BE2C (cell line): Measurements from ENCODE around the gene MLLT10.

ENCODE experiments used
- DNase-seq: peaks from one replicate; pipeline ENCODE4 v3.0.0-alpha.2; 2020
- H3K27me3 ChIP-seq: fragments of 250-450 bp; sonication (Bioruptor Pico); 2 replicates; pipeline ENCODE4 v1.5.1; 2020; ENCODE audit warnings: mild to moderate bottlenecking
- H3K36me3 ChIP-seq: fragments of 250-450 bp; sonication (Bioruptor Pico); 2 replicates; pipeline ENCODE4 v1.5.1; 2020; ENCODE audit warnings: mild to moderate bottlenecking
- H3K4me1 ChIP-seq: fragments of 250-450 bp; sonication (Bioruptor Pico); 2 replicates; pipeline ENCODE4 v1.5.1; 2020
- H3K4me3 ChIP-seq: 2 replicates; pipeline ENCODE4 v1.5.1; 2011; ENCODE audit warnings: low read depth, low read length
- H3K9me3 ChIP-seq: fragments of 250-450 bp; sonication (Bioruptor Pico); 2 replicates; pipeline ENCODE4 v1.5.1; 2020
- TF ChIP-seq, protein P1 (sequence below): IDR thresholded peaks from 2 replicates; pipeline ENCODE4 v1.5.1; 2012; ENCODE audit warnings: mild to moderate bottlenecking, low read depth, low read length

MLLT10 gene

DNA sequence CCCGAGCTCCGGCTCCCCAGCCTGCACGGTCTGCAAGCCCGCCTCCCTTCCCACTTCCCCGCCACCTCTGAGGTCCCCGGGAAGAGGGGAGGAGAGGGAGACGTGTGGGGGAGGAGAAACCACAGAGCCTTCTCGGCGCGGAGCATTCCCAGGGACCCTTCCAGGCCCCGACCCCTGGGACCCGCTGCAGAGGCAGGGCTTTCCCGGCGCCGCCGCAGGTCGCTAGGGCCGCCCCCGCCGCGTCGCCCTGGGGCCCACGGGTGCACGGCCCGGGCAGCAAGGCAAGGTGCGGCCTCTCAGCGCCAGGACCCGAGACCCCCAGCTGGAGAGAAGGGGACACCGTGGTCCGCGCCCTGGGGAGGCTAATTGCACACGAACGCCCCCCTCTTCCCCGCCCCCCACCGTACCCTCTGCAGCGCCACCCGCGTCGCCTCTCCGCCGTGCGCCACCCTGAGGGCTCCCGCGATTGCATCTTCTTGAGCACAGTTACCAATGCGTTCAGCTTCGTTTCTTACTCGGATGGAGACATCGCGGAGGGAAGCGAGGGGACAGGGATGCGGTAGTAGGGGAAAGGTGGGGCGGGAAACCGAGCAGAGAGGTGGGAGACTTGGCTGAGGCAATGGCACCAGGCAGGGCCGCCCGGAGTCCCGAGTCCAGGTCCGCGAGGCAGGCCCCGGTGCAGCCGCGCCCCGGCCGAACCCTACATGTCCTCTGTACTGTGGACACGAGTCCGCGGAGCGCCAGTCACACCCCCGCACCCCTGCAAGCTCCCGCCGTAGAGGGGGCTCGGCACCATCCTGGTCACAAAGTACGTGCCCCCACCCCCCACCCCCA, 37.5 kb upstream of the MLLT10 start:
- H3K4me3 ChIP-seq, result peak overlapping the region; percentile 79
- peak; percentile 71 for DNase-seq
- no peaks in the 10 kb centered on the region for H3K4me1 ChIP-seq
- H3K27me3 ChIP-seq, result no peaks in the 10 kb centered on the region
- H3K9me3 ChIP-seq, result no peaks in the 10 kb centered on the region
- TF ChIP-seq, protein P1, sequence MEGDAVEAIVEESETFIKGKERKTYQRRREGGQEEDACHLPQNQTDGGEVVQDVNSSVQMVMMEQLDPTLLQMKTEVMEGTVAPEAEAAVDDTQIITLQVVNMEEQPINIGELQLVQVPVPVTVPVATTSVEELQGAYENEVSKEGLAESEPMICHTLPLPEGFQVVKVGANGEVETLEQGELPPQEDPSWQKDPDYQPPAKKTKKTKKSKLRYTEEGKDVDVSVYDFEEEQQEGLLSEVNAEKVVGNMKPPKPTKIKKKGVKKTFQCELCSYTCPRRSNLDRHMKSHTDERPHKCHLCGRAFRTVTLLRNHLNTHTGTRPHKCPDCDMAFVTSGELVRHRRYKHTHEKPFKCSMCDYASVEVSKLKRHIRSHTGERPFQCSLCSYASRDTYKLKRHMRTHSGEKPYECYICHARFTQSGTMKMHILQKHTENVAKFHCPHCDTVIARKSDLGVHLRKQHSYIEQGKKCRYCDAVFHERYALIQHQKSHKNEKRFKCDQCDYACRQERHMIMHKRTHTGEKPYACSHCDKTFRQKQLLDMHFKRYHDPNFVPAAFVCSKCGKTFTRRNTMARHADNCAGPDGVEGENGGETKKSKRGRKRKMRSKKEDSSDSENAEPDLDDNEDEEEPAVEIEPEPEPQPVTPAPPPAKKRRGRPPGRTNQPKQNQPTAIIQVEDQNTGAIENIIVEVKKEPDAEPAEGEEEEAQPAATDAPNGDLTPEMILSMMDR, result peak; percentile 38
- H3K36me3 ChIP-seq, result no peaks in the 10 kb centered on the region

DNA sequence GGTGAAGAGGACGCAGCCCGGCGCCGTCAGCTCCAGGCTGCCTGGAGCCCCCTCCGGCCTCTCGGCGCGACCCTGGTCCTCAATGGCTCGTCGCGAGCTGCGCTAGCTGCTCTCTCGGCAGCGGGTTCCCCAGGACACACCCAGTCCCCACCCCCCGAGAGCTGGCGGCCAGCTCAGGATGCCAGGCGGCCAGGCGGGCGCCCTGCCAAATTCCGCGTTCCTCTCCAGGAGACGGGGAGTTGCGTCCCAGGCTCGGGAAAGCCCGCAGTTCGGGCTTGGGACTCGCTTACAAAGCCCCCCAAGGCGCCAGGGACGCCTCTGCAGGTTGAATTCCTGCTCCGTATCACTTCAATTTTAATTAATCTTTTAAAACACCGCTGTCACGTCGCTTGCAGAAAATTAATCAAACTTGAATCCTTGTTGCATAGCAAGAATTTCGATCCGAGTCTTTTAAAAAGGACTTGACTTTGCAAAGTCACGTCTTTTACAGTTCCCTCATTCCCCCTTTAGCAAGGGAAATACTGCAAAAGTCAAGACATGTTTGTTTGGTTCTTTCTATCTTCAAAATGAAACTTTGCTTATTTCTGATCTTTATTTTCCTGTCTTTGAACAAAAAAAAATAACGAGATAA, 36.7 kb upstream of the MLLT10 start:
- Histone ChIP-seq H3K27me3 (no peaks in the 10 kb centered on the region), H3K4me3 (peak overlapping the region; percentile 79), H3K9me3 (no peaks in the 10 kb centered on the region), H3K36me3 (no peaks in the 10 kb centered on the region), H3K4me1 (no peaks in the 10 kb centered on the region)
- TF ChIP-seq, protein P1, result no peak
- DNase-seq, result peak; percentile 98

DNA sequence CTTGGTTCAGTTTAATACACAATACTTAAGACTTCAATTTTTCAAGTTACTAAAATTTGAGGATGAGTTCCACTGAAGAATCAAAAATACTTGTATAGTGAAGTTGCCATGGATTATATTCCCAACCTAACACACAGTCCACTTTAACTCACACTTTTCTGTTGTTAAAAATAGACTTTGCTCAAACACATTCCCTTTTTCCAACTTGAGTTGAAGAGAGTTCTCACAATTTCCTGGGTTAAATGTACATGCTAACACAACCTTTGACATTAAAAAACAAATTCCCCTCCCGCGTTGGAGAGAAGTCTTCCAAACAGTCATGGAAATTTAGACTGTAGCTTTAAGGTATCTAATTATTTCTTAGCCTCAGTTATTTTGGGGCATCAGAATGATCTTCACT, 35.7 kb upstream of the MLLT10 start:
- DNase-seq, result no peak
- H3K4me1 ChIP-seq, result no peaks in the 10 kb centered on the region
- H3K9me3 ChIP-seq, result no peaks in the 10 kb centered on the region
- TF ChIP-seq, protein P1, result no peak
- H3K36me3 ChIP-seq, result no peaks in the 10 kb centered on the region
- no peak overlapping the region for H3K4me3 ChIP-seq
- no peaks in the 10 kb centered on the region for H3K27me3 ChIP-seq

DNA sequence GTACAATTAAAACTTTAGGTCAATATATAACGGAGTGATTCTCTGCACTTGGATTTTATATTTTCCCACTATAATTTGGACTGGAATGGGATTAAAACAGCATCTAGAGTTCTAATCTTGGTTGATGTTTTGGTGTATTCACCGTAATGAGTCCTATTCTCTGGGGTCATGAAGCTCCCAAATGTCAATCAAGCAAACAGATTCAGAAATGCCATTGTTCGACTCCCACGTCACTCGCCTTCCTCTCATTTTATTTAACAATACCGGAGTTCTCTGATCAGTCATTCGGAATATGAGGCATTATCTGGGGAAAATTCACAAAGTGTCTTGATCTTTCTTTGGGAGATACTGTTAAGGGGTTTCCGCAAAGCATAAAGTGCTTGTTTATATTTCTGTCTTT, 35.0 kb upstream of the MLLT10 start:
- no peak for DNase-seq
- no peaks in the 10 kb centered on the region for H3K27me3 ChIP-seq
- no peaks in the 10 kb centered on the region for H3K9me3 ChIP-seq
- TF ChIP-seq, protein P1, result no peak
- no peak overlapping the region for H3K4me3 ChIP-seq
- H3K4me1 ChIP-seq, result no peaks in the 10 kb centered on the region
- H3K36me3 ChIP-seq, result no peaks in the 10 kb centered on the region

DNA sequence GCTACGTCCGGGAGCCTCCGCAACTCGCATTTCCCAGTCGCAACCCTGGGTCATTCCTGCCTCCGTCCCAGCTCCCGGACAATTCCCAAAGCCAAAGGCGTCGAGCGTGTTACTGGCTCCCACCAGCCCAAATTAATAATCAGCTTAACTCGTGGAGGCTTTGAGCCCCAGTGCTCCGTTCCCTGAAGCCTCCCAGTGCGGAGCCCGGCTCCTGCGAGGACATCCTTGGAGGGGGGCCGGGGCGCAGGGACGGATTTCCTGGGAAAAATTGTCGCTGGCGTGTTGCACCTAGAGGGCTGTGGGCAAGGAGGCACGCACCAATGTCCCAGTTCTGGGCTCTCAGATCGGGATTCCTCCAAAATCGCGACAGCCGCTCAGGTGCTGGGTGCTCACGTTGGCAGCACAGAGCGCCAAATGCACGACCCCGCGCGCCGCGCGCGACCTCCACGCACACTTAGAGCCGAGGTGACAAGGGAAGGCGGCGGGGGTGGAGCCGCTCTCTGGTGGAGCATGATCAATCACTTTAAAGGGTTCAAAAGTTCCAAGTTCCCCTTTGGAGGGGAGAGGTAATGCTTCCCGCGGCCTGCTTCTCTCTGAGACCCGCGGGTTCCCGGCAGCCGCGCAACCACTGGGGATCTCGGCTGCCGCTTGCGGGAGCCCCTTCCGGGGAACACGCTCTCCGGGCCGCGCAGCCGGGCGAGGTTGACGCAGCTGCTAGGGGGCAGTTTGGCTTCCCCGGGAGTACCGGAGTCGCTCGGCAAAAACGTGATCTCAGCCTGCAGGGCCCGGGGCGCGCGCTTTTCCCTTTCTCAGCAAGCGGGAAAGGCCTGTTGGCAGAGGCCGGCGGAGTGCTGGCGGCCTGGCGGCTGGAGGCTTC, 34.1 kb upstream of the MLLT10 start:
- Histone ChIP-seq H3K9me3 (no peaks in the 10 kb centered on the region), H3K36me3 (no peaks in the 10 kb centered on the region), H3K27me3 (no peaks in the 10 kb centered on the region), H3K4me3 (no peak overlapping the region), H3K4me1 (no peaks in the 10 kb centered on the region)
- no peak for DNase-seq
- TF ChIP-seq, protein P1, result no peak
